CD14-positive monocyte (primary cell): ENCODE results near the gene SIN3A. TPM values are rescaled to one million over a fixed set of nuclear protein-coding genes. Genes with fewer than 3 reads are reported as not detected.
A peak's percentile ranks its signal among the peaks of the same experiment; 100 is the strongest.
"Not testable (repeated sequence)": the region's sequence is repeated elsewhere in the genome, so short reads cannot be mapped to it uniquely, and the experiment has no call there.

ENCODE experiments used
- DNase-seq, 3 donors: peaks; one replicate each; pipeline ENCODE4 v3.0.0-alpha.2; 2011 to 2022
- H2AFZ ChIP-seq: 2 replicates; pipeline ENCODE4 v1.6.0; 2012; ENCODE audit warnings: mild to moderate bottlenecking, low read depth, low read length, inconsistent platforms; ENCODE audit not compliant: insufficient read depth, poor library complexity, severe bottlenecking
- H3K27ac ChIP-seq, 2 donors: 1 replicate in 1 of 2; 2 replicates in 1 of 2; pipeline ENCODE4 v1.5.1; 2012 to 2013; ENCODE audit warnings: low read length in 2 of 2, control low read depth in 1 of 2, inconsistent platforms in 1 of 2, low read depth in 1 of 2, mild to moderate bottlenecking in 1 of 2
- H3K27me3 ChIP-seq, 2 donors: one replicate each; pipeline versions ENCODE4 v1.6.0 to v1.6.1; 2011 to 2013; ENCODE audit warnings: low read length in 2 of 2; ENCODE audit not compliant: control insufficient read depth in 2 of 2, insufficient read depth in 2 of 2
- H3K36me3 ChIP-seq, 2 donors: replicated peaks in 1 of 2; 1 replicate in 1 of 2; 2 replicates in 1 of 2; pipeline versions ENCODE4 v1.5.1 to v1.6.1; 2012 to 2013; ENCODE audit warnings: low read length in 2 of 2, control low read depth in 1 of 2, inconsistent platforms in 1 of 2, mild to moderate bottlenecking in 1 of 2; ENCODE audit not compliant: insufficient read depth in 2 of 2, control insufficient read depth in 1 of 2
- H3K4me1 ChIP-seq, 2 donors: 1 replicate in 1 of 2; 2 replicates in 1 of 2; pipeline versions ENCODE4 v1.5.1 to v1.6.1; 2012 to 2013; ENCODE audit warnings: low read length in 2 of 2, control low read depth in 1 of 2, inconsistent platforms in 1 of 2, mild to moderate bottlenecking in 1 of 2, moderate library complexity in 1 of 2; ENCODE audit not compliant: insufficient read depth in 2 of 2, control insufficient read depth in 1 of 2
- H3K4me2 ChIP-seq: replicated peaks from 2 replicates; pipeline ENCODE3; 2012; ENCODE audit warnings: low read length, moderate library complexity, mild to moderate bottlenecking; ENCODE audit not compliant: poor library complexity, severe bottlenecking; ENCODE audit errors: extremely low read depth
- H3K4me3 ChIP-seq, 3 experiments: fragments of 200-600 bp in 1 of 3; sonication (generic) in 1 of 3; replicated peaks in 1 of 3; 1 replicate in 2 of 3; 2 replicates in 1 of 3; pipeline ENCODE4 v1.5.1; 2011 to 2013; ENCODE audit warnings: low read length in 3 of 3, mild to moderate bottlenecking in 3 of 3, control low read depth in 2 of 3, low read depth in 2 of 3, inconsistent platforms in 1 of 3, moderate library complexity in 1 of 3
- H3K79me2 ChIP-seq: 2 replicates; pipeline ENCODE4 v1.6.0; 2012; ENCODE audit warnings: mild to moderate bottlenecking, control low read depth, inconsistent platforms, low read length, moderate library complexity; ENCODE audit not compliant: insufficient read depth
- H3K9ac ChIP-seq: 2 replicates; pipeline ENCODE4 v1.6.0; 2017; ENCODE audit warnings: low read length, mild to moderate bottlenecking; ENCODE audit not compliant: insufficient read depth, poor library complexity, severe bottlenecking
- H3K9me3 ChIP-seq, 2 donors: replicated peaks in 1 of 2; 1 replicate in 1 of 2; 2 replicates in 1 of 2; pipeline versions ENCODE4 v1.5.1 to v1.6.1; 2012 to 2013; ENCODE audit warnings: low read length in 2 of 2, control low read depth in 1 of 2; ENCODE audit not compliant: control insufficient read depth in 1 of 2, insufficient read depth in 1 of 2
- H4K20me1 ChIP-seq: 2 replicates; pipeline ENCODE4 v1.6.0; 2012; ENCODE audit warnings: mild to moderate bottlenecking, low read length, control low read depth, moderate library complexity; ENCODE audit not compliant: insufficient read depth
- H3K27ac Mint-ChIP-seq, 7 donors: one replicate each; pipeline ENCODE4 v1.8.0; 2020; ENCODE audit warnings: mild to moderate bottlenecking in 7 of 7, mixed read lengths in 7 of 7, moderate library complexity in 6 of 7, inconsistent platforms in 2 of 7
- H3K27me3 Mint-ChIP-seq, 3 donors: one replicate each; pipeline ENCODE4 v1.8.0; 2021 to 2022; ENCODE audit warnings: low read depth in 3 of 3, mild to moderate bottlenecking in 3 of 3, mixed read lengths in 3 of 3, moderate library complexity in 3 of 3, inconsistent platforms in 1 of 3
- H3K36me3 Mint-ChIP-seq, 2 donors: one replicate each; pipeline ENCODE4 v1.8.0; 2020; ENCODE audit warnings: mixed read lengths in 2 of 2, inconsistent platforms in 1 of 2, mild to moderate bottlenecking in 1 of 2
- H3K4me1 Mint-ChIP-seq: one replicate; pipeline ENCODE4 v1.8.0; 2020; ENCODE audit warnings: mild to moderate bottlenecking, mixed read lengths
- H3K4me3 Mint-ChIP-seq, 2 donors: one replicate each; pipeline ENCODE4 v1.8.0; 2020; ENCODE audit warnings: mild to moderate bottlenecking in 2 of 2, mixed read lengths in 2 of 2, moderate library complexity in 1 of 2
- H3K9me3 Mint-ChIP-seq, 7 donors: one replicate each; pipeline ENCODE4 v1.8.0; 2020 to 2022; ENCODE audit warnings: mixed read lengths in 7 of 7, mild to moderate bottlenecking in 6 of 7, moderate library complexity in 6 of 7, inconsistent platforms in 2 of 7
- CTCF ChIP-seq: fragments of 200-600 bp; IDR thresholded peaks from one replicate; pipeline ENCODE4 v1.8.0; 2022; ENCODE audit warnings: antibody characterized with exemption, mild to moderate bottlenecking
- WGBS: methylation state at CpG from one replicate; pipeline ENCODE4 v1.1.5; 2013; ENCODE audit warnings: missing lambda C conversion rate; ENCODE audit not compliant: insufficient coverage; 5-methylcytosine and 5-hydroxymethylcytosine counted together
- intact Hi-C, 2 donors: fragments of 100-400 bp; cut with micrococcal nuclease; formaldehyde crosslinking; loops; one replicate each; pipeline versions ENCODE4 v1.15.0 to v1.15.1; 2023
- polyA plus RNA-seq, 3 donors: library from polyadenylated mRNA; depleted of rRNA in 1 of 3; unstranded in 2 of 3; stranded (reverse) in 1 of 3; fragments of 300-500 nt in 2 of 3; fragments of >200 nt in 1 of 3; fragmentation: Illumina TruSeq in 2 of 3; gene quantifications; 1 replicate in 2 of 3; 2 replicates in 1 of 3; pipeline ENCODE4 v1.2.3, GENCODE V29; 2012 to 2021

SIN3A gene
- polyA plus RNA-seq, 3 donors: 2.3 to 20.7 (median 7.9) TPM

- intact Hi-C loops: no loop called here
- peak within 1 kb of the TSS; percentile 56 for H3K9ac ChIP-seq
- peaks cover under 1% of the 10 kb centered on the region for H4K20me1 ChIP-seq
- peaks cover 6 to 7% of the 10 kb centered on the region in 2 donors for H3K36me3 Mint-ChIP-seq
- peaks cover 20% of the 10 kb centered on the region in 2 donors for H3K9me3 ChIP-seq
- no peak within 1 kb of the TSS for H3K27ac ChIP-seq
- H3K4me3 ChIP-seq: peak within 1 kb of the TSS; percentile 52 to 88 (median 70)
- H3K27ac Mint-ChIP-seq: peak within 1 kb of the TSS in 3 of 7 donors; percentile 5 to 73 (median 57)
- no peak for DNase-seq
- H2AFZ ChIP-seq: peak within 1 kb of the TSS; percentile 78
- H3K9me3 Mint-ChIP-seq: peaks cover 15 to 39% (median 24%) of the 10 kb centered on the region in 7 donors
- no peak for TF ChIP-seq CTCF
- H3K4me3 Mint-ChIP-seq: peak within 1 kb of the TSS; percentile 89 to 98
- H3K4me2 ChIP-seq: peak within 1 kb of the TSS; percentile 97
- WGBS: 4% methylated on average over 14 of the region's 20 CpGs
- H3K4me1 Mint-ChIP-seq: peaks cover 42% of the 10 kb centered on the region
- H3K36me3 ChIP-seq: no peaks in the 10 kb centered on the region
- H3K4me1 ChIP-seq: peaks cover 40% of the 10 kb centered on the region in 2 donors
- peaks cover 49 to 78% (median 58%) of the 10 kb centered on the region in 3 donors for H3K27me3 Mint-ChIP-seq
- no peaks in the 10 kb centered on the region for H3K79me2 ChIP-seq
- H3K27me3 ChIP-seq: peaks cover 21 to 54% of the 10 kb centered on the region in 2 donors
These were observed 104.7 kb downstream of the SIN3A start, which contains the start of gene NEIL1 for GRCh38 chr15:75346796-75347221. Gene NEIL1 (plus strand): TSS chr15:75347039. CDS start chr15:75348906, 1,867 bp downstream.

DNA sequence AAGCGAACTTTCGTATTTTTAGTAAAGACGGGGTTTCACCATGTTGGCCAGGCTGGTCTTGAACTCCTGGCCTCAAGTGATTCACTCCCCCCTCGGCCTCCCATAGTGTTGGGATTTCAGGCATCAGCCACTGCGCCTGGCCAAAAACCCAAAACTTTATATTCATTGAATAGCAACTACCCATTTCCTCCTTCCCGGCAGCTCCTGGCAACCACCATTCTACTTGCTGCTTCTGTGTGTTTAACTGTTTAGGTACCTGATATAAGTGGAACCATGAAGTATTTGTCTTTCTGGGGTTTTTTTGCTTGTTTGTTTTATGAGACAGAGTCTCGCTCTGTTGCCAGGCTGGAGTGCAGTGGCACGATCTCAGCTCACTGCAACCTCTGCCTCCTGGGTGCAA, 107.5 kb downstream of the SIN3A start:
- WGBS: 69% methylated on average over 6 of the region's 8 CpGs
- H3K4me2 ChIP-seq, H3K4me3 ChIP-seq, DNase-seq, H3K36me3 ChIP-seq, H2AFZ ChIP-seq, H3K9me3 ChIP-seq, H3K79me2 ChIP-seq, H3K27ac Mint-ChIP-seq, H3K4me3 Mint-ChIP-seq, H4K20me1 ChIP-seq, H3K27ac ChIP-seq, intact Hi-C loops, H3K9ac ChIP-seq: not testable (repeated sequence)
- Histone ChIP-seq H3K27me3 (peaks cover 20 to 44% of the 10 kb centered on the region in 2 donors), H3K4me1 (peaks cover 21 to 24% of the 10 kb centered on the region in 2 donors)
- Mint-ChIP-seq H3K9me3 (peaks cover 3 to 26% (median 12%) of the 10 kb centered on the region in 7 donors), H3K4me1 (peaks cover 23% of the 10 kb centered on the region), H3K27me3 (peaks cover 45 to 57% (median 49%) of the 10 kb centered on the region in 3 donors), H3K36me3 (peaks cover 21 to 24% of the 10 kb centered on the region in 2 donors)
